Liver (tissue), 9 donors: ENCODE measurements around the gene MTA3. TPM values are rescaled to one million over a fixed set of nuclear protein-coding genes. Genes with fewer than 3 reads are reported as not detected.

Experiments used
- DNase-seq: peaks from one replicate; pipeline ENCODE4 v3.0.0-alpha.2; 2017; ENCODE audit warnings: low spot score
- H3K27ac ChIP-seq, 2 donors: one replicate each; pipeline ENCODE4 v1.7.0; 2013; ENCODE audit warnings: inconsistent platforms in 2 of 2, low read length in 2 of 2, control low read depth in 1 of 2, low read depth in 1 of 2, mild to moderate bottlenecking in 1 of 2
- H3K27me3 ChIP-seq, 4 donors: one replicate each; pipeline versions ENCODE4 v1.6.1 to v1.7.0; 2013; ENCODE audit warnings: low read length in 3 of 4, inconsistent platforms in 1 of 4, mild to moderate bottlenecking in 1 of 4, moderate library complexity in 1 of 4; ENCODE audit not compliant: control insufficient read depth in 4 of 4, insufficient read depth in 4 of 4
- H3K36me3 ChIP-seq, 4 donors: one replicate each; pipeline versions ENCODE4 v1.6.1 to v1.7.0; 2013; ENCODE audit warnings: low read length in 3 of 4, mild to moderate bottlenecking in 3 of 4, low read depth in 1 of 4, moderate library complexity in 1 of 4; ENCODE audit not compliant: control insufficient read depth in 4 of 4, insufficient read depth in 3 of 4
- H3K4me1 ChIP-seq, 4 donors: one replicate each; pipeline versions ENCODE4 v1.6.1 to v1.7.0; 2013; ENCODE audit warnings: low read length in 3 of 4, mild to moderate bottlenecking in 3 of 4, moderate library complexity in 1 of 4; ENCODE audit not compliant: control insufficient read depth in 4 of 4, insufficient read depth in 4 of 4
- H3K4me3 ChIP-seq, 3 donors: one replicate each; pipeline versions ENCODE4 v1.6.1 to v1.7.0; 2013; ENCODE audit warnings: low read length in 3 of 3, control low read depth in 1 of 3, low read depth in 1 of 3, mild to moderate bottlenecking in 1 of 3
- H3K9ac ChIP-seq, 2 donors: one replicate each; pipeline ENCODE4 v1.7.0; 2013; ENCODE audit warnings: low read length in 2 of 2, mild to moderate bottlenecking in 2 of 2, moderate library complexity in 2 of 2, control low read depth in 1 of 2, low read depth in 1 of 2
- H3K9me3 ChIP-seq, 4 donors: one replicate each; pipeline versions ENCODE4 v1.6.1 to v1.7.0; 2013; ENCODE audit warnings: low read length in 3 of 4; ENCODE audit not compliant: control insufficient read depth in 4 of 4
- ATF3 ChIP-seq: IDR thresholded peaks from 2 replicates; pipeline ENCODE4 v1.6.1; 2016; ENCODE audit warnings: antibody characterized with exemption
- CTCF ChIP-seq: fragments of 150-350 bp; IDR thresholded peaks from 2 replicates; pipeline ENCODE4 v1.5.1; 2017; ENCODE audit warnings: improper control_type of control experiment, low read depth, low read length; ENCODE audit not compliant: missing input control
- EGR1 ChIP-seq, 2 donors: IDR thresholded peaks; 2 replicates each; pipeline ENCODE4 v1.6.1; 2016 to 2018; ENCODE audit warnings: antibody characterized with exemption in 2 of 2, low read depth in 2 of 2
- FOXA1 ChIP-seq: IDR thresholded peaks from 2 replicates; pipeline ENCODE4 v1.6.1; 2016; ENCODE audit warnings: antibody characterized with exemption
- FOXA2 ChIP-seq: IDR thresholded peaks from 2 replicates; pipeline ENCODE4 v1.6.1; 2016; ENCODE audit warnings: antibody characterized with exemption
- JUND ChIP-seq, 2 donors: IDR thresholded peaks; 2 replicates each; pipeline ENCODE4 v1.6.1; 2016; ENCODE audit warnings: antibody characterized with exemption in 2 of 2
- MAX ChIP-seq: IDR thresholded peaks from 2 replicates; pipeline ENCODE4 v1.6.1; 2016; ENCODE audit warnings: antibody characterized with exemption
- NR2F2 ChIP-seq: IDR thresholded peaks from 2 replicates; pipeline ENCODE4 v1.6.1; 2016; ENCODE audit warnings: antibody characterized with exemption
- RAD21 ChIP-seq, 2 donors: IDR thresholded peaks; 2 replicates each; pipeline ENCODE4 v1.6.1; 2016; ENCODE audit warnings: antibody characterized with exemption in 2 of 2, mild to moderate bottlenecking in 2 of 2
- REST ChIP-seq: IDR thresholded peaks from 2 replicates; pipeline ENCODE4 v1.6.1; 2016; ENCODE audit warnings: antibody characterized with exemption, mild to moderate bottlenecking
- RXRA ChIP-seq, 2 donors: IDR thresholded peaks; 2 replicates each; pipeline ENCODE4 v1.6.1; 2017 to 2018; ENCODE audit warnings: antibody characterized with exemption in 2 of 2, mild to moderate bottlenecking in 1 of 2
- SP1 ChIP-seq: IDR thresholded peaks from 2 replicates; pipeline ENCODE4 v1.6.1; 2018; ENCODE audit warnings: antibody characterized with exemption, mild to moderate bottlenecking
- TAF1 ChIP-seq: conservative IDR thresholded peaks from 2 replicates; pipeline ENCODE4 v1.6.1; 2016; ENCODE audit warnings: antibody characterized with exemption, mild to moderate bottlenecking
- ZBTB33 ChIP-seq: IDR thresholded peaks from 2 replicates; pipeline ENCODE4 v1.6.1; 2016; ENCODE audit warnings: antibody characterized with exemption
- WGBS: extraction: QIAGEN DNeasy Blood & Tissue Kit; methylation state at CpG from one replicate; pipeline ENCODE4 v1.1.7; 2013; 5-methylcytosine and 5-hydroxymethylcytosine counted together
- polyA plus RNA-seq, 2 donors: library from polyadenylated mRNA; stranded (reverse) in 1 of 2; unstranded in 1 of 2; fragments of 200-250 nt in 1 of 2; fragments of >200 nt in 1 of 2; fragmentation: Nextera tagmentation in 1 of 2; extraction: Ambion mirVana in 1 of 2; gene quantifications; one replicate each; pipeline versions ENCODE4 v1.2.1 to v1.2.3, GENCODE V29; 2013 to 2015
- total RNA-seq, 2 donors: library from RNA; depleted of rRNA; stranded (reverse); fragments of >200 nt; gene quantifications; one replicate each; pipeline ENCODE4 v1.2.3, GENCODE V29; 2014
- donor health status: healthy.
- donor health status: healthy.
- donor health status: healthy.
- donor health status: healthy.
- donor health status: healthy.

Gene MTA3
- total and polyA plus RNA-seq, 4 donors: 5.5 to 10.3 (median 6.8) TPM

GRCh38 chr2:42523341-42523740, 45.1 kb upstream of the MTA3 start:
- WGBS: 75% methylated on average over 13 of the region's 13 CpGs
- no peak overlapping the region for H3K9ac ChIP-seq
- no peak overlapping the region for H3K27ac ChIP-seq
- H3K27me3 ChIP-seq: no peaks in the 10 kb centered on the region
- no peak overlapping the region for H3K4me3 ChIP-seq
- DNase-seq: no peak
- no peak for TF ChIP-seq FOXA2
- TF ChIP-seq SP1: no peak
- TF ChIP-seq RAD21 (IDR thresholded peaks at IDR 0.05): no peak
- no peak for TF ChIP-seq REST
- no peak for TF ChIP-seq MAX
- no peak for TF ChIP-seq FOXA1
- TF ChIP-seq EGR1 (IDR thresholded peaks at IDR 0.05; ENCODE audit: low read depth in 2 of 2): no peak
- no peak for TF ChIP-seq NR2F2
- no peak for TF ChIP-seq RXRA (IDR thresholded peaks at IDR 0.05)
- no peak for TF ChIP-seq ATF3
- no peak for TF ChIP-seq JUND (IDR thresholded peaks at IDR 0.05)
- TF ChIP-seq TAF1: no peak
- TF ChIP-seq CTCF: no peak
- TF ChIP-seq ZBTB33: no peak
- no peaks in the 10 kb centered on the region for H3K9me3 ChIP-seq
- H3K36me3 ChIP-seq: no peaks in the 10 kb centered on the region
- H3K4me1 ChIP-seq: no peaks in the 10 kb centered on the region

- Histone ChIP-seq H3K27ac (no peak overlapping the region), H3K9me3 (no peaks in the 10 kb centered on the region), H3K27me3 (no peaks in the 10 kb centered on the region), H3K9ac (no peak overlapping the region), H3K4me1 (no peaks in the 10 kb centered on the region), H3K36me3 (no peaks in the 10 kb centered on the region), H3K4me3 (no peak overlapping the region)
- no peak for DNase-seq
- no peak for TF ChIP-seq RXRA (IDR thresholded peaks at IDR 0.05)
- 96% methylated on average over 4 of the region's 4 CpGs for WGBS
These were observed 36.0 kb upstream of the MTA3 start for GRCh38 chr2:42532397-42532796.
